Measurements from ENCODE around the gene ARHGEF1.

The ARHGEF1 gene

DNA sequence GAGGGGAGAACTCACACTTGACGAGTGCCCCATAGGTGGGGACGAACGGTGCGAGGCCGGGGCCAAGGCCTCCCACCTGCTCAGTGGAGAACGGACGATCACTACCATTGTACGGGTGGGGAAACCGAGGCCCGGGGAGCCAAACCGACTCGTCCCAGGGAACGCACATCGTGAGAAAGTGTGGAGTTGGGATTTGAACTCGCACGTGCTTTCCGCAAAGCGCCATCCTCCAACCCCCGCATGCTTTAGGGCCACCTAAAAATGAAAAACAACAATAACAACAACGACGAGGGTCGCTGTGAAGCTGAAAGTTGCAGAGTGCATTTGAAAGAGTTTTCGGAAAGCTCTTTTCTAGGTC lies 458 bp downstream of the ARHGEF1 start:
- DNase-seq (ENCODE audit: low read depth in 3 of 3, low spot score in 1 of 3) = no peak

DNA sequence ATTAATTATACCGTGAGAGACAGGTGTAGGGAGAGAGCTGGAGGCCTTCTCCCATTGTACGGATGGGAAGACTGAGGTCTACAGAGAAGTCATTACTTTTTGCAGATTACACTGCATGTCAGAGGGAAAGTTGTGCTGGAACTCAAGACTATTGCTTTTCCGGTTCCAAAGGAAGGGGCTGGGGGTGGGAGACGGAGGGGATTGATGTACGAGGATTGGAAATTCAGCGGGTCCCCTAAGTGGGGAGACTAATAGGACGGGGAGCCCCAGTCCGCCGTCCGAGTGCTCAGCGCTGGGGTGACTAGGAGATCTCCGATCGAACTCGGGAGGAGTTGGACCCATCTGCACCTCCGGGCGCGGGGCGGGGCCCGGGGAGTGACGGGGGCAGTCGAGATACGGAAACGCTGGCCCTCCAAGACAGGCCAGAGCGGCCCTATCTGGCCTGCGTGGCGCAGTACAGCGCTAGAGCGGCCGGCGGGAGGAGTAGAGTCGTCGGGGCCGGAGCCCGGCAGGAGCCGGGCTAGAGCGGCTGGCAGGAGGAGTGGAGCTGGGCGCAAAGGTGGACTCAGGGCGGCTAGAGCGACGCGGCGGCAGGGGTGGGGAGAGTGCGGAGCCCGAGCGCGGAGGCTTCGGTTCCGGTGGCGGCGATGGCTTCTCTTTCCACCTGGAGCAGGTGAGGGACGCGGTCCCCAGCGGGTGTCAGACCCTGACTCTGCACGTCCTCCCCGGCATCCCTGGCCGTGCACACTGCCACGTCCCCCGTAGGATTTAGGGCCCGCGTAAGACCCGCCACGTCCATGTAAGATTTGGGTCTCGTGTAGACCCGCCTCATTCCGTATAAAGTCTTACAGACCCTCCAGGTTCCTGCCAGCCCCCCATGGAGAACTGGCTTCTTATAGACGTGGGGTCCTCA lies 1.1 kb downstream of the ARHGEF1 start:
- peak; percentile 78 to 83 (median 79) for DNase-seq (ENCODE audit: low read depth in 3 of 3, low spot score in 1 of 3)

DNA sequence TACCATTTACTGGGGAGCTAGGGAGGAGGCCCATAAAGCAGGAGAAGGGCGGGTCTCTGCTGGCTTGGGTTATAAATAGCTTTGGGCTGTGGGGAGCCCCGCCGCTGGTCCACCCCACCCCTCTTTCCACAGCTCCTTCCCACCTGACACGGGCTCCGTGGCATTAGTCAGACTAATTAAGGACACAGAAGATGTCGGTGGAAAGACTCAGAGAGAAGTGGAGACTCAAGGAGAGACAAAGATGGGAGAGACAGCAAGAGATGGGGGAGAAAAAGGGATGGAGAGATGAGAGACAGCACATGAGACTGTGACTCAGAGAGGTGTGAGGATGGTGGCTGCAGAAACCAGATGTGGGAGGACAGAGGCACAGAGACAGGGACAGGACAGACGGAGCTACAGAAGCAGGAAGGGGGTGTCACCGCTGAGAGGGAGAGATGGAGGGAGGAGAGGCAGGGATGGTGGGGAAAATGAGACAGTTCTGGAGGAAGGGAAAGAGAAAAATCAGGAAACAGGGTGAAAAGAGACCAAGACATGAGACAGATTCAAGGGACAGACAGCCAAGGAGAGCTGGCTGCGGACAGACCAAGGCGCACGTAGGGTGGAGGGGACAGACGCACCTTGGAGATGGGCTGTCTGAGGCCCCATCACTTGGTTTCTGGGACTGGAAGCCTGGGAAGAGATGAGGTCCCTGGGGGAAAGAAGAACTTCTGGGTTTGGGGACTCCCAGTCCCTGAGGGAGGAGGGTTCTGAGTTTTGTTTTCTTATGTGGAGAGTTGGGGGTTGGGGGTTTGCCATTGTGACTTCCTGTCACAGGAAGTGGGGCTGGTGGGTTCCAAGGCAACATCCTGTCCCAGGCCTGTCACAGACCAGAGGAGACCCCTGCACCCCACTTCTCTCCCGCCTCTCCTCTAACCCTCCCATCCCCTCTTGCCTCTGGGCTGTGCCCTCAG lies 4.1 kb downstream of the ARHGEF1 start:
- peak; percentile 29 to 57 (median 45) for DNase-seq (ENCODE audit: low read depth in 3 of 3, low spot score in 1 of 3)

DNA sequence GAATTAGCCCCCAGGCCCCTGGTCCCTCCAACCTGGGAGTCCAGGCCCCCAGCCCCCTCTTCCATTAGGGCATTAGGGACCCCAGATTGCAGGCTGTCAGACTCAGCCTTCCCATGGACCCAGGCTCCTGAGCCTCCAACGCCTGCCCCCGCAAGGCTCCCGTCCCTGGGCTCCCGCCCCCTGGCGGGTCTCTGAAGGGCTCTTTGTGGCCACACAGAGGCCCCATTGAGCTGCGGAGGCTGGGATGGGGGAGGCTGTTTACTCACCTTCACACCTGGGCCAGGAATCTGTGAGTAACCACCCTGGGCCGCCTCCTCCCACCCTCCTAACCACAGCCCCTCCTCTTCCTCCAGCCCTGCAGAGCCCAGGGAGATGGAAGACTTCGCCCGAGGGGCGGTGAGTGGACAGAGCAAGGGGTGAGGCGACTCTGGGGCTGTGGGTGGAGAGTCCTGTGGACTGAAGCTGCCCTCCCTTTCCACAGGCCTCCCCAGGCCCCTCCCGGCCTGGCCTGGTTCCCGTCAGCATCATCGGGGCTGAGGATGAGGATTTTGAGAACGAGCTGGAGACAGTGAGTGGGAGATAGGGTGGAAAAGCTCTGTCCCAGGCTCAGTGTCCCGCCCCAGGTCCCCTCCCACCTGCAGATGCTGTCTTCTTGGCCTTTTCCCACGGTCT lies 4.9 kb downstream of the ARHGEF1 start:
- DNase-seq (ENCODE audit: low read depth in 3 of 3, low spot score in 1 of 3) = peak; percentile 68 to 77 (median 76)

DNA sequence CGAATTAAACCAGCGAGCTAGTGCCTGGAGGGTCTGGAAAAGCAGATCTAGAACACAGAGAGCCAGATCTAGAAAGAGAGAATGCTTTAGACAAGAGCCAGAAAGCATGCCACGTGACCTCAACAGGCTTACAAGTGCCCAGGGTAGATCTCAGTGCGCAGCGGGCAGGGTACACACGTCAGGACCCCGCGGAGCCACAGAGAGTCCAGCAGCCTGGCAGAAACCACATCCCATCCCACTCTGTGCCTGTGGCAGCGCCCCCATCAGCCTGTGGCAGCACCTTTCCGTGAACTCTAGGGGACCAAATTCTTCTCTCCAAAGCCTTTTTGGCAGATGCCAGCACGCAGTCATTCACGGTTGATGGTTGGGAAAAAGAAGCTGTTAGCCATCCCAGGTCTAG lies 5.9 kb downstream of the ARHGEF1 start:
- DNase-seq (ENCODE audit: low read depth in 3 of 3, low spot score in 1 of 3) = no peak

DNA sequence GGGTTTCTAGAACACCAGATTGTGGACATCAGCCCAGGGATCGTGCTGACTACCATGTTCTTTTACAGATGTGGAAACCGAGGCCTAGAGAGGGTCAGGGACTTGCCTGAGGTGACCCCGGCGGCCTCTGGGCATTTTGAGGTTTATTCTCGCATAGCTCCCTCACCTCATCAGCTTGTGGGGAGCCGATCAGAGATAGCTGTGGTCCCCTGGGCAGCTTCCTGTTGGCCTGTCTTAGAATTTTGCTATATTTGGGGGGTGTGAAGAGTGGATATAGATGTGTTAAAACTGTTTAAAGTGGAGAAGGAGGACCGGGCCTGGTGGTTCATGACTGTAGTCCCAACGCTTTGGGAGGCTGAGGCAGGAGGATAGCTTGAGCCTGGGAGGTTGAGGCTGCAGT lies 6.9 kb downstream of the ARHGEF1 start:
- no peak for DNase-seq (ENCODE audit: low read depth in 3 of 3, low spot score in 1 of 3)

DNA sequence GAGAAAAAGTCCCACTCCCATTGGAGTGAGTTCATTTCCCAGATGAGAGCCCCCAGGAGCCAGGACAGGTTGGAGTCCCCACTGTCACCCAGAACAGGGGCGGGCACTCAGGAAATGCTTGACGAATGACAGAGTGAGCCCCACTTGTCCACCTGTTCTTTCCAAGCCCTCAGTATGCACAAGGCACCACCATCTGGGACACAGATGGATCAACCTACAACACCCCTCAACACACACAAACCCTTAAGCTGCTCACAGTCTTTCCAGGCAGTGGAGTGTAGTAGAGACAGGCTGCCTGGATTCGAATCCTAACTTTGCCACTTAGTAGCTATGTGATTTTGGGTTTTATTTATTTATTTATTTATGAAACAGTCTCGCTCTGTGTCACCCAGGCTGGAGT lies 8.0 kb downstream of the ARHGEF1 start:
- DNase-seq (ENCODE audit: low read depth in 3 of 3, low spot score in 1 of 3) = no peak

DNA sequence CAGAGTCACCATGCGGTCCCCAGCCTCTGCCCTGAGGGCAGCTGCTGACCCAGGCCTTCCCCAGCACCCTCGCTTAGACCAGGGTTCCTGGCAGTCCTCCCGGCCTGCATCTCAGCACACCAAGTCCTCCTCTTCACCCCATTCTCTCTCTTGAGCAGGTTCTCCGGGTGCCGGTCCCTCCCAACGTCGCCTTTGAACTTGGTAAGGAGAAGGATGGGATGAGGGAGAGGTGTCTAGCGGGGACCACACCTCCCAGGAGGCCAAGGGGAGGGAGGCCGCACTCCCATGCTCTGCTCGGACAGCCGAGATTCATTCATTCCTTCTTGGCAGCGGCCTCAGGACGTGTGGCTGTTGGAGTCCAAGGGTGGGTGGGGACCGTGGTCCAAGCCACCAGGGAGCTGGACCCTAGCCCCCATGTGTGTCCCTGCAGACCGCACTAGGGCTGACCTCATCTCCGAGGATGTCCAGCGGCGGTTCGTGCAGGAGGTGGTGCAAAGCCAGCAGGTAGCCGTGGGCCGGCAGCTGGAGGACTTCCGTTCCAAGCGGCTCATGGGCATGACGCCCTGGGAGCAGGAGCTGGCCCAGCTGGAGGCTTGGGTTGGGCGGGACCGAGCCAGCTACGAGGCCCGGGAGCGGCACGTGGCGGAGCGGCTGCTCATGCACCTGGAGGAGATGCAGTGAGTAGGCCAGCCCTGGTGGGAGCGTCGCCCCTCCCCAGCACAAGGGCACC lies 9.4 kb downstream of the ARHGEF1 start:
- DNase-seq (ENCODE audit: low read depth in 3 of 3, low spot score in 1 of 3) = no peak

DNA sequence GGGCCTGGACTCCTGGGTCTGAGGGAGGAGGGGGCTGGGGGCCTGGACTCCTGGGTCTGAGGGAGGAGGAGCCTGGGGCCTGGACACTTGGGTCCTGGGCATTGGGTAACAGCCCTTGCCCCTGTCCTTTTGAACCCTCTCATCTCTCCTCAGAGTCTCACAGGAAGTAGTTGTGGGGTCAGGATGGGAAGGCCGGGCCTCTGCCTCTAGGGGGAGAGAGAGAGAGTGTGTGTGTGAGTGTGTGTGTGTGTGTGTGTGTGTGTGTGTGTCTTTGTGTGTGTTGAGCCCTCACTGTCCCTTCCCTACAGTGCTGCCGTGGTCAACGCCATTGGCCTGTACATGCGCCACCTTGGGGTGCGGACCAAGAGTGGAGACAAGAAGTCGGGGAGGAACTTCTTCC lies 10.9 kb downstream of the ARHGEF1 start:
- no peak for DNase-seq (ENCODE audit: low read depth in 3 of 3, low spot score in 1 of 3)

DNA sequence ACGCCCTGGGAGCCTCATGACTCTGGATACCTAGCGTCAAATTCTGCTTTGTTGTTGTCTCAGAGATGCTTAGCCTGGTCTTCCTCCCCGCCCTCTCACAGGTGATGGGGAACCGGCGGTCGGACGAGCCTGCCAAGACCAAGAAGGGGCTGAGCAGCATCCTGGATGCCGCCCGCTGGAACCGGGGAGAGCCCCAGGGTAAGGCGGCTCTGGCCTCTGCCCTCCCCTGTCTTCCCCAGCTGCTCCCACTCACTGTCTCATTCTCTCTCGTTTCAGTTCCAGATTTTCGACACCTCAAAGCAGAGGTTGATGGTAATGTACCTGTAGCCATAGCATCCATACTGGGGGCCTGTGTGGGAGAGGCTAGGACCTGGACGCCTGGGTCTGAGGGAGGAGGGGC lies 11.4 kb downstream of the ARHGEF1 start:
- DNase-seq (ENCODE audit: low read depth in 3 of 3, low spot score in 1 of 3) = no peak

DNA sequence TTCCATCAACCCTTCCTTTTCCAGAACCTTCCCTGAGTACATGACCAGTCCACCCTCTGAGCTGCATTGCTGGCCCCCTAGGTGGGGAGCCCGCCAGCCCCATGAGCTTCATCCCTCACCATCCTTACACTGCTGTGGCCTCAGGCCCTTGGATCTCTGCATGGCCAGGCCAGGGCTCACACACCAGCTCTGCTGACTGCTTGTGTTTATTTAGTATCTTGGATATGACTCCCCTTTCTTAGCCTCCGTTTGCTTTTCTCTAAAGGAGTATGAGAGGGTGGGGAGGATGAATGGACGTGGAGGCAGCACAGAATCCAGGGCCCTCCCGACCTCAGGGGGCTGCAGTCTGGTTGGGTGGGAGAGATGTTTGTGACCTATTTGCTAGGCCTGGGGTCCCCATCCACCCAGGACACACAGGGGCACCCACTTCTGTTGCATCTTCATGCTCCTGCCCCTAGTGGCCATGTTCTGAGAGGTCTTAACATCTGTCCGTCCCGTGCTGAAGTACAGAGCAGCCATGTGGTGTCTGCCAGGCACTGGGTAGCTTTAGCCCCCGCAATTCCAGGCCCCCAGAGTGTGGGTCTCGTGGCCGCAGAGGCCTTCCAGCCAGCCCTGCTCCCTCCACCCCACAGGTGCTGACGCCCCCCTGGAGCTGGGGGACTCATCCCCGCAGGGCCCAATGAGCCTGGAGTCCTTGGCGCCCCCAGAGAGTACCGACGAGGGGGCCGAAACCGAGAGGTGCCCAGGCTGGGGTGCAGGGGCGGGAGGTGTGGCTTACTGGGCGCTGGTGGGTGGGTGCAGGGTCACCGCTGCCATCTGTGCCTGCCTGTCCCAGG lies 13.0 kb downstream of the ARHGEF1 start:
- DNase-seq (ENCODE audit: low read depth in 3 of 3, low spot score in 1 of 3) = no peak

DNA sequence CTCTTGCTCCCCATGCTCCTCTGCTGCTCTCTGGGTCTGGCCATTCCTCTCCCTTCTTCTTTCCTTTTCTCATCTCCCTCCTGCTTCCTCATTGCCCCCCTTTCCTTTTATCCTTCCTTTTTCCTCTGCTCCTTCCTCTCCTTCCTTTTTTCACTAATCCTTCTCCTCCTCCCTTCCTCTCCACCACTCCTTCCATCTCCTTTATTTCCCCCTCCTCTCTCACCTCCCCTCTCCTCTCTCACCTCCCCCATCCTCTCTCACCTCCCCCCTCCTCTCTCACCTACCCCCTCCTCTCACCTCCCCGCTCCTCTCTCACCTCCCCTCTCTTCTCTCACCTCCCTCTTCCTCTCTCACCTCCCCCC lies 13.6 kb downstream of the ARHGEF1 start:
- DNase-seq (ENCODE audit: low read depth in 3 of 3, low spot score in 1 of 3) = no peak

DNA sequence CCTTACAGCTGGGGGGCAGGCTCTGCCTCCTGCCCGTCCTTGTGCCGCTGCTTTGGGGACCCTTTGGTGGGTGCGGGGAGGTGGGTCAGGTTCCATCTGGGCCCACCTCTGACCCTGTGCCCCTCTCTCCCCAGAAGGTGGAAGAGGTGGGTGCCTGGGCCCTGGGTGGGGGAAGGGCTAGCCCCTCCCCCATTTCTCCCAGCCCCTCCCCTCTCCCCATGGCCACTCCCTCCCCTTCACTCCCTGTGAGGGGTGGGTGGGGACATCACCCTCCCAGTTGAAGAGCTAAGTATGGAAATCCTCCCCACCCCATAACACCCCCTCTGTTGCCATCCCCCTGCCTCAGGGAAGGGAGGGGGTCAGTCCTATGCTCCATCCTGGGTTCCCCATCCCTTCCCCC lies 14.2 kb downstream of the ARHGEF1 start:
- no peak for DNase-seq (ENCODE audit: low read depth in 3 of 3, low spot score in 1 of 3)

DNA sequence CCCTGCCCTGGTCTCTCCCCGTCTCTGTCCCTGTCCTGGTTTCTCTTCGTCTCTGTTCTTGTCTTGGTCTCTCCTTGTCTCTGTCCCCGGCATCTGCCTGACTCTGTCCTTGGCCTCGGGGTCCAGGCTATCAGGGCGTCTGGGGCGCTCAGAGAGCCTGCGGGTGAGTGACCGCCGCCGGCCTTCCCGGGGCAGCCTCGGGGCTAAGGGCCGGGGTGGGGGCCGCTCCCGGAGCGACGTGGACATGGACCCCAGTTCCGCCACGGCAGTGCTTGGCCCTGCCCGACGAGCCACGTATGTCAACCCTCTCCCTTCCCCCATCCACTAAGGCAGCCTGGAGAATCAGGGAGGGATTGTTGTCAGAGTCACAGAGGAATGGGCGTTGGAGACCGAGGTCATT lies 14.8 kb downstream of the ARHGEF1 start:
- DNase-seq (ENCODE audit: low read depth in 3 of 3, low spot score in 1 of 3) = no peak

DNA sequence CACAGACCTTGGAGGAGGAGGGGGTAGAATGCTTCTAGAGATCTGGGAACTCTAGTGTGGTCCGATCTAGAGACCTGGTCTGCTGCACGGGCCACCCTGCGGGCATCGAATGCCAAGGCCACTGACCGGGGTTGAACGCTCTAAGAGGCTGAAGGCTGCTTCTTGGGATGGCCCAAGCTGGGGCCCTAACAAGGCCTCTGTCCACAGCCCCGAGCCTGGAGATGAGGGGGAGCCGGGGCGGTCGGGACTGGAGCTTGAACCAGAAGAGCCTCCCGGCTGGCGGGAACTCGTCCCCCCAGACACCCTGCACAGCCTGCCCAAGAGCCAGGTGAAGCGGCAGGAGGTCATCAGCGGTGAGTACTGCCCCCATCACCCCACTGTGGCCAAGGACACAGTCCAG lies 15.3 kb downstream of the ARHGEF1 start:
- no peak for DNase-seq (ENCODE audit: low read depth in 3 of 3, low spot score in 1 of 3)

DNA sequence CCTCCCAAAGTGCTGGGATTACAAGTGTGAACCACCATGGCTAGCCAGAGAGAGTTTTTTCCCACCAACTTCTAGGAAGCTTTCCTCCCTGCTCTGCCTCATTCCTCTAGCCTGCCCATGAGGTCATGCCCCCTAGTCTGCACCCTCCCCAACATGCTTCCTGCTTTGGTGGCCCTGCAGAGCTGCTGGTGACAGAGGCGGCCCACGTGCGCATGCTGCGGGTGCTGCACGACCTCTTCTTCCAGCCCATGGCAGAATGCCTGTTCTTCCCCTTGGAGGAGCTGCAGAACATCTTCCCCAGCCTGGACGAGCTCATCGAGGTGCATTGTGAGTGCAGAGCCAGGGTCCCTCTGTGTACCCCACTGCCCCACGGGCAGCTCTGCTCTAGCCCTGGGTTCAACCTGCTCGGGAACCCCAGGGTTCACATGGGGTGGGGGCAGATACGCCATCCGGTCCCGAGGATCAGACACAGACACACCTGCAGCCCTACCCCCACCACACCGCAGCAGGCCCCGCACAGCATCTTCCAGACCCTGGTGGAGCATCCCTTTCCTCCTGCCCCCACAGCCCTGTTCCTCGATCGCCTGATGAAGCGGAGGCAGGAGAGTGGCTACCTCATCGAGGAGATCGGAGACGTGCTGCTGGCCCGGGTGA lies 18.9 kb downstream of the ARHGEF1 start:
- no peak for DNase-seq (ENCODE audit: low read depth in 3 of 3, low spot score in 1 of 3)

DNA sequence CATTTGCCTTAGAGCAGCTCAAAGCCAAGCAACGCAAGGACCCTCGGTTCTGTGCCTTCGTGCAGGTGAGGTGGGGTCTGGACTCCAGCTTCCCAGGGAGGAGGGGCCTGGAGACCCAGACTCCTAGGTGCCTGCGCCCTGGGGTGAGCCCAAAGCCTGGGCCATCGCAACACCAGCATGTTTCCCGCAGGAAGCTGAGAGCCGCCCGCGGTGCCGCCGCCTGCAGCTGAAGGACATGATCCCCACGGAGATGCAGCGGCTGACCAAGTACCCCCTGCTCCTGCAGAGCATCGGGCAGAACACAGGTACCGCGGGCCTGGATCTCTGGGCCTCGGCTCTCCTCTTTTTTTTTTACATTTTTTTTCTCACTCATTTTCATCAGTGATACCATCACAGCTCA lies 19.6 kb downstream of the ARHGEF1 start:
- DNase-seq (ENCODE audit: low read depth in 3 of 3, low spot score in 1 of 3) = no peak

DNA sequence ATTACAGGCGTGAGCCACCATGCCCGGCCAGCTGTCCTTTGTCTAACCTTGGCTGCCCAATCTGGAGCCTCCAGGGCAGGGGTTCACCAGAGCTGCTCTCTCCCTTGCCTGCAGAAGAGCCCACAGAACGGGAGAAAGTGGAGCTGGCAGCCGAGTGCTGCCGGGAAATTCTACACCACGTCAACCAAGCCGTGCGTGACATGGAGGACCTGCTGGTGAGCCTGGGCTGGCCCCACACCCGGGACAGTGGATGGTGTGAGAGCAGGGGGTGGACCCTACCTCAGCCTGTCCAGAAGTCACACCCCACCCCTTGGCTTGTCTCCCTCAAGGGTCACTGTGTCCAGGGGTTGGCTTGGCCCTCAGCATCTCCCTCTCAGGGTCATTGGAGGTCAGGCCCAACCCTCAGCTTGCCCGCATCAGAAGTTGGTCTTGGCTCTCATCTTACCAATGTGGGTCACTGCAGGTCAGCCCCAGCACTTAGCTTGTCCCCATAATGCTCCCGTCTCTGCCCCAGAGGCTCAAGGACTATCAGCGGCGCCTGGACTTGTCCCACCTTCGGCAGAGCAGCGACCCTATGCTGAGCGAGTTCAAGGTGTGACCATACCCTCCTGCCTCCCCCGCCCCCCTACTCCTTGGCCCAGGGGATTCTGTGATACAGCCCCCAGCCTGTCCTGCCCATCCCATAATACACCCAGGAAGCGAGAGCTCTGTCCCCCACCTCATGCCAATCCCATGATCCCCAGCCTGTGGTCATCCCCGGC lies 20.4 kb downstream of the ARHGEF1 start:
- no peak for DNase-seq (ENCODE audit: low read depth in 3 of 3, low spot score in 1 of 3)
